LNCAP (cell line): ENCODE data around the gene VIPR1.

Source experiments
- TF ChIP-seq, protein P1 (sequence below): fragments of 450-650 bp; IDR thresholded peaks from 2 replicates; pipeline ENCODE4 v1.5.1; 2017; ENCODE audit warnings: mild to moderate bottlenecking

VIPR1 gene

DNA sequence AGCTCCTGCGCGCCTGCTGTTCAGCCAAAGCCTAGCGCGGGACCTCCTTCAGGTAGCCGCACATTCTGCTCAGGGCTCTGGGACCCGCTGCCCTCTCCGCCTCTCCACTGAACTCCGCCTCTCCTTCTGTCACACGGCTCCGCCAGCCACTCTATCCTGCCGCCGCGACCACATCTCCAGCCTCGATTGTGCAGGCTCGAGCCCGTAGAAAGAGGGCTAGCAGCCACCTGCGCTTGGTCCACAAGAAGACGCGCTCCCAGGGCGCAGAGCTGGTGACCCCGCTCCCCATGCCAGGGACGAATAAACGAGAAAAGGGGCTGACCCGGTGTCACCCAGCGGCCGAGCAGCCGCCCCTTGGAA lies 1.1 kb upstream of the VIPR1 start:
- TF ChIP-seq, protein P1, sequence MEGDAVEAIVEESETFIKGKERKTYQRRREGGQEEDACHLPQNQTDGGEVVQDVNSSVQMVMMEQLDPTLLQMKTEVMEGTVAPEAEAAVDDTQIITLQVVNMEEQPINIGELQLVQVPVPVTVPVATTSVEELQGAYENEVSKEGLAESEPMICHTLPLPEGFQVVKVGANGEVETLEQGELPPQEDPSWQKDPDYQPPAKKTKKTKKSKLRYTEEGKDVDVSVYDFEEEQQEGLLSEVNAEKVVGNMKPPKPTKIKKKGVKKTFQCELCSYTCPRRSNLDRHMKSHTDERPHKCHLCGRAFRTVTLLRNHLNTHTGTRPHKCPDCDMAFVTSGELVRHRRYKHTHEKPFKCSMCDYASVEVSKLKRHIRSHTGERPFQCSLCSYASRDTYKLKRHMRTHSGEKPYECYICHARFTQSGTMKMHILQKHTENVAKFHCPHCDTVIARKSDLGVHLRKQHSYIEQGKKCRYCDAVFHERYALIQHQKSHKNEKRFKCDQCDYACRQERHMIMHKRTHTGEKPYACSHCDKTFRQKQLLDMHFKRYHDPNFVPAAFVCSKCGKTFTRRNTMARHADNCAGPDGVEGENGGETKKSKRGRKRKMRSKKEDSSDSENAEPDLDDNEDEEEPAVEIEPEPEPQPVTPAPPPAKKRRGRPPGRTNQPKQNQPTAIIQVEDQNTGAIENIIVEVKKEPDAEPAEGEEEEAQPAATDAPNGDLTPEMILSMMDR: no peak

DNA sequence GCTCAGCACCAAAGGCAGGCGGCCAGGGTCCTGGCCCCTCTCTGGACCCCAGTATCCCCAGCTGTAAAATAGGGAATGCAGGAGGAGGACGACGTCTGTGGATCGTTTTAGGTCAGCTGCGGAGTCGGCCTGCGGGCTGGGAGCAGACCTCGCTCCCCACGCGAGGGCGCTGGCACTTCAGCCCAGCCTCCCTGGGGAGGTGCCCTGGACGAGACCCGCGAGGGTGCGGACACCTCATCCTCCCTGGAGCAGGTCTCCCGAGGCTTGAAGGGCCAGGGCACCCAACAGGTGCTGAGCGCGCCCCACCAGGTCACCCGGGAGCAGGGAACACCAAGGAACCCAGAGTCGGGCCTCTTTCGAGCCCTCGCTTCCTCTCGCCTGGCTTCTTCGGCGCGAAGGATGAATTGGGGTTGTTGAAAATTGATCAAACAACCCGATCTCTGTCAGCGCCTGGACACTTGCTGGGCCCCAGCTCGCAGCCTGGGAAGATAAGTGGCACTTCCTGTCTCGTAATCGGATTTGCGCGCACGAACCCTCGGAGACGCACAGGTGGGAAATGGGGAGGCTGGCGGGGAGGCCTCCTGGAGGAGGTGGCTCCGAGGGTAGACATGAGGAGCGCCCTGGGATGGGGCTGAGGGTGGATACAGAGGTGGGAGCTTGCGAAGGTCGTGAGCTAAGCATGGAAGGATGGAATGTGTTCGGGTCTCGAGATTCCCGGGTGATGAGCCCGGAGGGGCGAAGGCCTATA lies 588 bp upstream of the VIPR1 start:
- TF ChIP-seq, protein P1: no peak

DNA sequence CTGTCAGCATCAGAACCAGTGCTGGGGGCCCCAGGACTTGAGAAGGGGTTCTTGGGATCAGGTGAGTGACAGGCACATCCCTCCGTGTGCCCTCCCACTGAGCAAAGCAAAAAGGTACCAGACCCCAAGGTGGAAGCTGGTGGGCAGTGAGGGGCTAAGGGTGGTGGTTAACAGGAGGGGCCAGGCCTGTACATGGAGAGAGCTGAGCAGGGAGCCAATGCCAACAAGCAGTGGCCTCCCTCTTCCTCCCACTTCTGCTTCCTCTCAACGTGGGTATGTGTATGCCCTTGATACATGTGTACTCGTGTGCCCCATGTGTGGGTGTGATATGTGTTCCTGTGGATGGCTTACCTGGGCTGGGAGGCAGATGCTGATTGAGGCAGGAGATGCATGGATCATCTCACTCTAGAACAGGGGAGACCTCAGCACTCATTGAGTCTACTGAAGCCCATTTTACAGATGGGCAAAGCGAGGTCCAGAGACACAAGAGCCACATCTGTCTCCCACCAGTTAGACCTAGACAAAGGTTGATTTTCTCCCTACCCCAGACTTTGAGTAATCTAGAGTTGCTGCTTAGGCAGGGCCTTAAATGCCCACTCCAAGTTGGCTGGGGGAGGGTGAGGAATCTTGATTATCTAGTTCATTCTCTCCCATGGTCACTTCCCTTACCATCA lies 945 bp downstream of the VIPR1 start:
- TF ChIP-seq, protein P1: no peak

DNA sequence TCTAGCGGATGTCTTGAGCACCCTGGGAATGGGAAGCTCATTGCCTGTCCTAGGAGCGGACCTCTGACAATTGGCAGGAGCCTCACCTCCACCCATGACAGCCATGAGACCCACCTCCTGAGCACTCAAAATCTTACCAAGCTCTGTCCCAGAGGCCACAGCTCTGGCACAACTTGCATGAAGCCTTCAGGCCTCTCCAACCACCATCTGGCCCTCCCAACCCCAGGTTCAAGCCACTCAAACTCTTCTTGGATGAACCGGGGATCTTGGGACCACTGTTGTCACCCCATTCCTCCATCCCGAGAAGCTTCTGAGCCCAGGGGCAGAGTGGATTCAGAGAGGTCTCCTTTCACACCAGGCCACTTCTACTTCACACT lies 1.5 kb downstream of the VIPR1 start:
- TF ChIP-seq, protein P1: no peak

DNA sequence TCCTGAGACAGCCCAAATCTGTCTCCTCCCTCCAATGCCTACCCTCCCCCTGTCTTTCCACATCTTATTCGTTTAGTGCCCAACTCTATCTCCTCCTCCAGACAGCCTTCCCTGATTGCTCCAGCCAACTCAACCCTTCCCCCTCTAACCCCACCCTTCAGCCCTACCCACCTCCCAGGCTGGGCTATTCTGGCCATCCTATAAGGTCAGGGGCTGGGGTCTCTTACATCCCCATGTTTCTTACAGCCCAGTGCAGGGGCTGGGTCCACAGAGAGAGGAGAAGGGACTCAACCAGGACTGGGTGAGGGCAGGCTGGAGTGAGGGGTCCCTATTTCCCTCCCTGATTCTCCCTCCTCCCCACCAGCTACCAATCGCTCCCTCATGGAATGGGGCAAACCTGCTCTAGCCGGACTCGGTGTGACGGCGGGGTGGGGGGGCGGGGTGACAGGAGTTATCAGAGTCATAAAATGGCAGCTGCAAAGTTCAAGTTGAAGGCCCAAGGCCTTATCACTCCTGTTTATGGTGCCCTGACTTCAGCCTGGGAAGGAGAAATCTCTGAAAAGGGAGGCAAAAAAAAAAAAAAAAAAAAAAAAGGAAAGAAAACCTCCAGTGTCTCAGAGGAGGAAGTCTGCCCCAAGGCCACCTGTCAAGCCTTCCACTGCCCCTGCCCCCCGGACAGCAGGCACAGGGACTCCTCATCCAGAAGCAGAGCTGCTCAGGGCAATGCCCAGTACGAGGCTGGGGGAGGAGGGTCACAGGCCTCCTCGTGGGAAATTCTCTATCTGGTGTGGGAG lies 2.1 kb downstream of the VIPR1 start:
- TF ChIP-seq, protein P1: no peak

DNA sequence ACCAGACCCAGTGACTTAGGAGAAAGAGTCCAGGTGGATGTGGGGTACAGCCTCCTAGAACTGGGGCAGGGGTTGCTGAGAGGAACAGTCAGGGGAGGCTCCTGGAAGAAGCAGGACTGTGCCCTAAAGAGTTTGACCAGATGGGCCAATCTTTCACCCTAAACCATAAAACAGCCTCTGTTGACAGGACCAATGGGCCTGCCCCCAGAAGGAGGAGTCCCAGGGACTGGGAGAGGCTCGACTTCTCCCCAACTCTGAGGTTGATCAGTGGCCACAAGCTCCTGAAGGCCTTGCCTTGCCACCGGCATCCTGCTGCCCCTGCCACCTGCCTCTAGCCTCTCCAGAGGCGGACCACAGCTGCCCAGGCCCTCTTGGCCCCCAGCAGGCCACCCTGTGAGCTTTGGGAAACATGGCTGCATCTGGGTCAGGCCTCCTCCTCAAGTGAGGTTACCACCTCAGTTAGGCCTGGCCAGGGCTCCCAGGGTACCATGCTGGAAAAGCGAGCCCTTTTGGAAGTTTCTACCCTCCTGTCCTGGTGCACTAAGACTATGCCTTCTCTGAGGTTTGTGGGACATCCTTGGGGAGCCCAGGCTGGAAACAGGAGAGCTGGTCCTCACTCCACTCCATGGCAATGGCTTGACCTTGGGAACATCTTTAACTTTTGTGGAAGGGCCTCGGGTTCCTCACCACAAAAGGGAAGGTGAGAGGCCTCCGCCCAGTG lies 2.8 kb downstream of the VIPR1 start:
- TF ChIP-seq, protein P1: no peak

DNA sequence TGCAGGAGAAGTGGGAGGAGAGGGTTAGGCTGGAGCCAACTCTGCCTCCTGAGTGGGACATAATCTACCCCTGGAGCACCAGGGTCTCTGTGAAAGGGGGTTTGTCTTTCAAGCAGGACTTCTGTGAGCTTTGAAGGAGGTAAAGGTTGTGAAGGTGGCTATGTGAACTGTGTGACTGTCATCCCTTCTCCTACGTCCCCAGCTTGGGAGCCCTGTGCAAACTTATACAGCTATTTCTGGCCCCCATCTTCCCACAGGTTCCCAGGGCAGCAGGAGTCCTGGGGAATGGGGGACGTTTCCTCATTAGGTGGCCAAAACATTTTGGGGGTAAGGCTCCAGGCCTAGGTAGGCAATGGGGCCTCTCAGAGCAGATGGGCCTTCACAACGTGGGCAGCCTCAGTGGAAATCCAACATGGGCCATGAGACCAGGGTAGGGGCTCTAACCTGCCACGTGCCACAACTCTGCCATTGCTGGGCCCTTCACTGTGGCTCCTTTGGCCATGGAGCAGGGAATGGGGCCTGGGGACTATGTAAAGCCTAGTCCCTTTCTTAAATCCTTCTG lies 3.5 kb downstream of the VIPR1 start:
- TF ChIP-seq, protein P1: no peak
